DND-41 (cell line): ENCODE data around the gene RNASEH2C.
A peak's percentile ranks its signal among the peaks of the same experiment; 100 is the strongest.

Experiments
- ATAC-seq: fragments of 200-7000 bp; cut with Tn5 transposase; 3 replicates; pipeline ENCODE4 v1.9.1; 2021; ENCODE audit warnings: low read depth; ENCODE audit not compliant: insufficient read depth
- DNase-seq: peaks from one replicate; pipeline ENCODE4 v3.0.0-alpha.2; 2020
- H2AFZ ChIP-seq: 2 replicates; pipeline ENCODE4 v1.6.0; 2012; ENCODE audit warnings: low read depth, low read length
- H3K27ac ChIP-seq: 2 replicates; pipeline ENCODE4 v1.5.1; 2012; ENCODE audit warnings: low read length, inconsistent platforms
- H3K27me3 ChIP-seq: fragments of 200-600 bp; sonication (generic); 2 replicates; pipeline ENCODE4 v1.6.0; 2012; ENCODE audit warnings: low read length, mild to moderate bottlenecking, inconsistent platforms; ENCODE audit not compliant: insufficient read depth, poor library complexity
- H3K36me3 ChIP-seq: 2 replicates; pipeline ENCODE4 v1.5.1; 2012; ENCODE audit warnings: low read length, inconsistent platforms; ENCODE audit not compliant: insufficient read depth
- H3K4me1 ChIP-seq: 2 replicates; pipeline ENCODE4 v1.5.1; 2012; ENCODE audit warnings: mild to moderate bottlenecking, low read length; ENCODE audit not compliant: insufficient read depth
- H3K4me2 ChIP-seq: 2 replicates; pipeline ENCODE4 v1.6.0; 2012; ENCODE audit warnings: mild to moderate bottlenecking, moderate library complexity, low read length, inconsistent platforms; ENCODE audit not compliant: insufficient read depth
- H3K4me3 ChIP-seq, 2 experiments: fragments of 200-600 bp in 1 of 2; shearing (Covaris generic) in 1 of 2; 2 replicates each; pipeline ENCODE4 v1.5.1; 2012 to 2016; ENCODE audit warnings: inconsistent platforms in 2 of 2, low read length in 2 of 2, mild to moderate bottlenecking in 2 of 2, low read depth in 1 of 2, moderate library complexity in 1 of 2
- H3K79me2 ChIP-seq: 2 replicates; pipeline ENCODE4 v1.6.0; 2012; ENCODE audit warnings: low read length, inconsistent platforms; ENCODE audit not compliant: insufficient read depth
- H3K9ac ChIP-seq: 2 replicates; pipeline ENCODE4 v1.6.0; 2012; ENCODE audit warnings: low read depth, mild to moderate bottlenecking, inconsistent platforms, low read length, moderate library complexity
- H3K9me3 ChIP-seq: 2 replicates; pipeline ENCODE4 v1.5.1; 2012; ENCODE audit warnings: low read length, moderate library complexity, mild to moderate bottlenecking, inconsistent platforms; ENCODE audit not compliant: insufficient read depth, severe bottlenecking
- H4K20me1 ChIP-seq: 2 replicates; pipeline ENCODE4 v1.6.0; 2012; ENCODE audit warnings: low read length; ENCODE audit not compliant: insufficient read depth
- CTCF ChIP-seq: IDR thresholded peaks from 2 replicates; pipeline ENCODE4 v1.5.1; 2012; ENCODE audit warnings: borderline replicate concordance, low read length, moderate library complexity, mild to moderate bottlenecking; ENCODE audit not compliant: poor library complexity, severe bottlenecking; ENCODE audit errors: extremely low read depth
- EZH2 ChIP-seq: IDR thresholded peaks from 3 replicates; pipeline ENCODE4 v1.6.1; 2012; ENCODE audit warnings: borderline replicate concordance, low read depth, mild to moderate bottlenecking, moderate library complexity, low read length, inconsistent platforms; ENCODE audit not compliant: severe bottlenecking

Gene RNASEH2C

GRCh38 chr11:65680192-65680743, 40.3 kb downstream of the RNASEH2C start:
- ATAC-seq (no peak), DNase-seq (no peak)
- H3K27me3 ChIP-seq: no peaks in the 10 kb centered on the region
- no peak overlapping the region for H3K4me3 ChIP-seq
- H3K4me1 ChIP-seq: no peaks in the 10 kb centered on the region
- H3K4me2 ChIP-seq: no peak overlapping the region
- no peaks in the 10 kb centered on the region for H3K79me2 ChIP-seq
- H4K20me1 ChIP-seq: no peaks in the 10 kb centered on the region
- TF ChIP-seq CTCF: no peak
- no peak for TF ChIP-seq EZH2
- no peak overlapping the region for H3K9ac ChIP-seq
- H3K36me3 ChIP-seq: no peaks in the 10 kb centered on the region
- peak overlapping the region; percentile 10; the same call in 1 of the 2 replicates for H2AFZ ChIP-seq
- H3K27ac ChIP-seq: no peak overlapping the region
- H3K9me3 ChIP-seq: no peaks in the 10 kb centered on the region

GRCh38 chr11:65672982-65673381, 47.6 kb downstream of the RNASEH2C start:
- no peaks in the 10 kb centered on the region for H4K20me1 ChIP-seq
- H3K4me3 ChIP-seq: no peak overlapping the region
- no peaks in the 10 kb centered on the region for H3K79me2 ChIP-seq
- no peaks in the 10 kb centered on the region for H3K36me3 ChIP-seq
- H3K27me3 ChIP-seq: no peaks in the 10 kb centered on the region
- H2AFZ ChIP-seq: no peak overlapping the region
- H3K9me3 ChIP-seq: no peaks in the 10 kb centered on the region
- no peak for DNase-seq
- no peak for TF ChIP-seq EZH2
- TF ChIP-seq CTCF: no peak
- no peak overlapping the region for H3K27ac ChIP-seq
- H3K4me2 ChIP-seq: no peak overlapping the region
- no peak overlapping the region for H3K9ac ChIP-seq
- no peaks in the 10 kb centered on the region for H3K4me1 ChIP-seq
- ATAC-seq: no peak

GRCh38 chr11:65672180-65672860, 48.3 kb downstream of the RNASEH2C start:
- TF ChIP-seq EZH2 (no peak), CTCF (no peak)
- no peaks in the 10 kb centered on the region for H4K20me1 ChIP-seq
- H2AFZ ChIP-seq: no peak overlapping the region
- H3K4me2 ChIP-seq: no peak overlapping the region
- H3K4me1 ChIP-seq: no peaks in the 10 kb centered on the region
- H3K79me2 ChIP-seq: no peaks in the 10 kb centered on the region
- no peak overlapping the region for H3K9ac ChIP-seq
- no peak overlapping the region for H3K4me3 ChIP-seq
- no peaks in the 10 kb centered on the region for H3K27me3 ChIP-seq
- no peaks in the 10 kb centered on the region for H3K36me3 ChIP-seq
- H3K9me3 ChIP-seq: no peaks in the 10 kb centered on the region
- DNase-seq (no peak), ATAC-seq (no peak)
- H3K27ac ChIP-seq: no peak overlapping the region
